Measurements from ENCODE around the gene VSTM5.
"Not testable (repeated sequence)": the region's sequence is repeated elsewhere in the genome, so short reads cannot be mapped to it uniquely, and the experiment has no call there.

VSTM5 gene

DNA sequence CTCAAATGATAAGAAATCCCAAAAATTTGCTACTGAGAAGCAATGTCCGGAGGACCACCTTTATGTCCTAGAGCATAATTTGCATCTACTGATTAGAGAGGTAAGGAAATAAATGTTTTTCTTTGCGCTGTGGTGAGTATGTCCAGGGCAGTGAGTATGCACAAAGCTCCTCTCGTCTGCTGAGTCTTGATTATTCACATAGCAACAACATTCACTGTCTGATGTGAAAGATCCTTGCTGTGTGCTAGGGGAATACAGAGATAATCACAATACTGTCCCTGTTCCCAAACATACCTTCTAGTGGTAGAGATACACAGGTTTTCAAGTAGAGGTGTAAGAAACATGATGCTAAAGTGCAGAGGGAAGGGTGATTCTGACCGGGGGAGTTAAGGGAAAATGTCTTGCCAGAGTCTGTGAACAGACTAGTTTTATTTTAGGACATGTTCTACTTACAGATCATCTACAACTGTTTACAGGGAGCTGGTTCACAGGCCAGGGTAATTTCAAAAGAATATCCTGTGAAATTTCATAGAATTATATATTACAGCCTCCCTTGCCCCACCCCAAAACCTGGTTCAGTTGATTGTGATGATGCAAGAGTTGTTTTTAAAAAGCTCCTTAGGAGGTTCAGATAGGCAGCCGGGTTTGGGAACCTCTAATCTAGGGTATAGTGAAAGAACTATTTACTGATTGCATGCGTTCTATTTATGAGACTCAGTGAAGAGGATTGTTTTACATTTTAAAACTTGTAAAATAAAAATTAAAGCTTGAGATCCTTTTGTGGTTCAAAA lies 53.8 kb downstream of the VSTM5 start:
- no peak for TF ChIP-seq POLR2A (IDR thresholded peaks at IDR 0.05; ENCODE audit: low read depth, low read length)
- no peak for DNase-seq (ENCODE audit: insufficient read length, low spot score)
- no peak for FAIRE-seq

DNA sequence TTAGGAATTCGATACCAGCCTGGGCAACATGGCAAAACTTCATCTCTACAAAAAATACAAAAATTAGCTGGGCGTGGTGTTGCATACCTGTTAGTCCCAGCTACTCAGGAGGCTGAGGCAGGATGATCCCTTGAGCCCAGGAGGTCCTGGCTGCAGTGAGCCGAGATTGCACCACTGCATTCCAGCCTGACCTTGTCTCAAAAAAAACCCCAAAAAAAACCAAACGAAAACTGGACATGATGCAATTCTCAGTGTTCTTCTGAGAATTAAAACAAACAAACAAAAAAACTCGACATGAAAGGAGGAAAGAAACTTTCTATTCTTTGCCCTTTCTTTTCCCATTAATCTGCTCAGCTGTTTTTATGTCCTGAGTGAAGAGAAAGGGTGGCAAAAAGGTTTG lies 58.9 kb downstream of the VSTM5 start:
- no peak for FAIRE-seq
- TF ChIP-seq POLR2A (IDR thresholded peaks at IDR 0.05; ENCODE audit: low read depth, low read length) = no peak

GRCh38 chr11:93784935-93785360 lies 65.5 kb downstream of the VSTM5 start:
- DNase-seq (ENCODE audit: insufficient read length, low spot score) (no peak), FAIRE-seq (no peak)
- no peak for TF ChIP-seq POLR2A (IDR thresholded peaks at IDR 0.05; ENCODE audit: low read depth, low read length)

More for the DNA sequence above, 58.9 kb downstream of the VSTM5 start:
- no peak for DNase-seq (ENCODE audit: insufficient read length, low spot score)

- peak; percentile 67 for FAIRE-seq
- DNase-seq (ENCODE audit: insufficient read length, low spot score) = peak; percentile 73
- TF ChIP-seq POLR2A (IDR thresholded peaks at IDR 0.05; ENCODE audit: low read depth, low read length) = peak; percentile 70; the same call in 1 of the 2 replicates
These were observed 66.1 kb downstream of the VSTM5 start, which contains the start of gene MED17 for GRCh38 chr11:93784145-93784934. Gene MED17, plus strand, starts transcription at chr11:93784282. Its CDS starts 232 bp downstream, at chr11:93784514.

GRCh38 chr11:93783765-93784144 lies 66.7 kb downstream of the VSTM5 start:
- FAIRE-seq (no peak), DNase-seq (ENCODE audit: insufficient read length, low spot score) (no peak)
- TF ChIP-seq POLR2A (IDR thresholded peaks at IDR 0.05; ENCODE audit: low read depth, low read length) = no peak

- TF ChIP-seq POLR2A (IDR thresholded peaks at IDR 0.05; ENCODE audit: low read depth, low read length) = peak; percentile 5; the same call in 1 of the 2 replicates
- FAIRE-seq (no peak), DNase-seq (ENCODE audit: insufficient read length, low spot score) (no peak)
These were observed 67.1 kb downstream of the VSTM5 start for GRCh38 chr11:93783362-93783761.

- TF ChIP-seq POLR2A (IDR thresholded peaks at IDR 0.05; ENCODE audit: low read depth, low read length) = no peak
- peak; percentile 6 for DNase-seq (ENCODE audit: insufficient read length, low spot score)
- no peak for FAIRE-seq
These were observed 75.1 kb downstream of the VSTM5 start for GRCh38 chr11:93775289-93775688.

DNA sequence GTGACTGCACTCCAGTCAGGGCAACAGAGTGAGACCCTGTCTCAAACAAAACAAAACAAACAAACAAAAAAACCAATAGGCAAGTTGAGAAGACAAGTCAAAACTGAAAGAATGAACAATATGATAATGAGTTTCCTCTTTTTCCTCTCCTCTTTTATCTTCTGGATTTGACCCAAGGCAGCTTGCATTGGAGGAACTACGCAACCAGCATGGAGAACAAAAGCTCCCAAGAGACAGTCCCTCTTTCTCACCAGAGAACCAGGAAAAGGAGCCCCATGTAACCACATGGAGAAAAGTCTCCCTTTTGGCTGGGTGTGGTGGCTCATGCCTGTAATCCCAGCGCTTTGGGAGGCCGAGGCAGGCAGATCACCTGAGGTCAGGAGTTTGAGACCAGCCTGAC lies 75.9 kb downstream of the VSTM5 start:
- not testable (repeated sequence) for FAIRE-seq; DNase-seq (ENCODE audit: insufficient read length, low spot score)

DNA sequence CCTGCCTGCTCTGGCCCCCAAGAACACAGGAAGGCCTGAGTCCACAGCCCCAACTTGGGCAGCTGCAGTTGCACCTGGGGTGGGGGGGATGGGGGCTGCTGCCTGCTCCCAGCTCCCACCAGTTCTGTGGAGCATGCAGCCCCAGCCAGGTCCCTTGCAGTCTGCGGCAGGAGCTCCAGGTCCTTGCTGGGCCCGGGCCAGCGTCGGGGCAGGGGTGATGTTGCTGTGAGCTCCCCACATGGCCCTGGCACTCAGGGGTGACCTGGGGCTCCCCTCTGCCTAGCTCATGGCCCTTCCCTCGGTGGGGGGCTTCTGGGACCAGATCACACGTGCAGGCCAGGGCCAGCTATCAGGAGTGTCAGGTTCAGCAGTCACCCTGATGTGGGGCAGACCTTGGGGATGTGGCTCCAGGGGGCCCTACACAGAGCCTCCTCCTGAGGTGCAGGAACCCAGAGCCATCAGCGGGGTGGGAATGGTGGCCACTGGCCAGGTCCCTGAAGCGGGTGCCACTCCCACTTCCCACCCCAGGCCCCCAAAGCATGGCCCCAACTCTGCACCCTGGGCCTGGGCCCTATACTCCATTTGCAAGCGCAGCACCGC lies 76.7 kb downstream of the VSTM5 start:
- no peak for DNase-seq (ENCODE audit: insufficient read length, low spot score)
- no peak for FAIRE-seq
- TF ChIP-seq POLR2A (IDR thresholded peaks at IDR 0.05; ENCODE audit: low read depth, low read length) = no peak

DNA sequence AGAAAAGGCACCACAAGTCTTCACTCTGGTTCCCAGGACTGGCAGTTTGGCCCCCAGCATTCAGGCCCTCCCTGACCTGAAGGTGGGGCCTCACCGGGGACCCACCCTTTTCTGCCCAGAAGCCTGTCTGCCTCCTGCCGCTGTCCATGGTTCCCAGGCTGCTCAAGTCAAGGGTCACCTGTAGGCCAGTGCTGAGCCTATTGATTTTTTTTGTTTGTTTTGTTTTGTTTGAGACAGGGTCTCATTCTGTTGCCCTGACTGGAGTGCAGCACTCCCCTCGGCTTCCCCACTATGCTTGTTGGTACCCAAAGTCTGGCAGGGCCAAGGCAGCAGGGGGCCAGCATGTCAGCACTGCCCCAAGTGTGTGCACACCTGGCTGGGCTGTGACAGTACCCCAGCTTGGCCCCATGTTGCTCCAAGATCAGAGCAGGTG lies 77.4 kb downstream of the VSTM5 start:
- FAIRE-seq (no peak), DNase-seq (ENCODE audit: insufficient read length, low spot score) (no peak)
- no peak for TF ChIP-seq POLR2A (IDR thresholded peaks at IDR 0.05; ENCODE audit: low read depth, low read length)

DNA sequence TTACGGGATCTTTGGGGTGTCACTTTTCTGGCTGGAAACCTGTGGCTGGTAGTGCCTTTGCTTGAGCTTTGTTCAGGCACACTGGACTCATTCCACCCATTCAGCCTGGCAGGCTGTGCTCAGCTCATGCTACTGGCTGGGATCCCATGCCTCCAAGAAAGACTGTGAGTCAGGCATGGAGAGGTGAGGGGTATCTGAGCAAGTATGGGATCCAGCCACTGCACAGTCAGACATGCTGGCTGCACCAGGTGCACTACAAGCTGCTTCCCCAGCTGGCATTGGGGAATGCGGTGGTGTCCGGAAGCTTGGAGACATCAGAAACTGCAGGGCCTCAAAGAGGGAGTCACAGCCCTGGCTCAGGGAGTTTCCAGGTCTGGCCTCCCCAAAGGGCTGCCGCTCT lies 78.3 kb downstream of the VSTM5 start:
- DNase-seq (ENCODE audit: insufficient read length, low spot score) = no peak
- no peak for FAIRE-seq
- TF ChIP-seq POLR2A (IDR thresholded peaks at IDR 0.05; ENCODE audit: low read depth, low read length) = no peak

DNA sequence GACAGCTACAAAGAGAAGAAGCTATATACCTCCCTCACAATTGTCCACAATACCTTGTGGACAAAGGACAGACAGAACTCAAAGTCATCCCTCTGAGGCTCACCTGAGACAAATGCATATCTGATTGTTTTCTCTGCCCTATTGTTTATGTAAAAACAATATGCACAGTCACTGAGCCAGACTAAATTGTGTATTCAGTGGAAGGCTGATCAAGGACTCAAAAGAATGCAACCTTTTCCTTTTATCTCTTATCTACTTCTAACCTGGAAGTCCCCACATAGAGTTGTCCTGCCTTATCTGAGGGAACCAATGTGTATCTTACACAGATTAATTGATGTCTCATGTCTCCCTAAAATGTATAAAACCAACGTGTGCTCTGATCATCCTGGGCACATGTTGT lies 80.3 kb downstream of the VSTM5 start:
- FAIRE-seq (no peak), DNase-seq (ENCODE audit: insufficient read length, low spot score) (no peak)
- TF ChIP-seq POLR2A (IDR thresholded peaks at IDR 0.05; ENCODE audit: low read depth, low read length) = no peak

All from H54 (cell line).